Measurements from ENCODE around the gene F13A1. TPM values are rescaled to one million over a fixed set of nuclear protein-coding genes. Genes with fewer than 3 reads are reported as not detected.
A peak's percentile ranks its signal among the peaks of the same experiment; 100 is the strongest.
"Not testable (repeated sequence)": the region's sequence is repeated elsewhere in the genome, so short reads cannot be mapped to it uniquely, and the experiment has no call there.

F13A1 gene
- total and polyA plus RNA-seq, 3 experiments from 2014 or later, result 0.16 to 0.51 (median 0.42) TPM

- Histone ChIP-seq H3K9me3 (ENCODE audit: low read length) (no peaks in the 10 kb centered on the region), H3K27ac (ENCODE audit: low read depth, low read length) (no peak overlapping the region), H3K36me3 (ENCODE audit: insufficient read depth, low read length) (no peaks in the 10 kb centered on the region), H3K4me3 (ENCODE audit: low read length) (no peak overlapping the region), H3K4me1 (ENCODE audit: insufficient read depth, low read length) (no peaks in the 10 kb centered on the region), H3K27me3 (ENCODE audit: insufficient read depth, low read length, poor library complexity, severe bottlenecking) (no peaks in the 10 kb centered on the region)
- peaks cover 9 to 65% of the 10 kb centered on the region in 2 donors for H3K27me3 Mint-ChIP-seq
- H3K4me3 Mint-ChIP-seq, result no peak overlapping the region
- H3K9me3 Mint-ChIP-seq, result no peaks in the 10 kb centered on the region
- H3K4me1 Mint-ChIP-seq, result no peaks in the 10 kb centered on the region
- POLR2A ChIA-PET, result no interaction called here
- H3K36me3 Mint-ChIP-seq, result no peaks in the 10 kb centered on the region
- no peak overlapping the region for H3K27ac Mint-ChIP-seq
- DNase-seq, result no peak
- CTCF ChIA-PET, result no interaction called here
Observed at GRCh38 chr6:6314596-6314995, 5.9 kb downstream of the F13A1 start.

- Histone ChIP-seq H3K36me3 (ENCODE audit: insufficient read depth, low read length) (no peaks in the 10 kb centered on the region), H3K27me3 (ENCODE audit: insufficient read depth, low read length, poor library complexity, severe bottlenecking) (no peaks in the 10 kb centered on the region), H3K4me3 (ENCODE audit: low read length) (no peak overlapping the region), H3K4me1 (ENCODE audit: insufficient read depth, low read length) (no peaks in the 10 kb centered on the region), H3K9me3 (ENCODE audit: low read length) (no peaks in the 10 kb centered on the region), H3K27ac (ENCODE audit: low read depth, low read length) (no peak overlapping the region)
- Mint-ChIP-seq H3K4me3 (no peak overlapping the region), H3K36me3 (no peaks in the 10 kb centered on the region), H3K9me3 (no peaks in the 10 kb centered on the region), H3K4me1 (no peaks in the 10 kb centered on the region), H3K27ac (no peak overlapping the region), H3K27me3 (peaks cover 13 to 53% of the 10 kb centered on the region in 2 donors)
- POLR2A ChIA-PET, result no interaction called here
- CTCF ChIA-PET, result no interaction called here
- no peak for DNase-seq
Observed at GRCh38 chr6:6312901-6313441, 7.5 kb downstream of the F13A1 start.

GRCh38 chr6:6305575-6305974 is 14.9 kb downstream of the F13A1 start:
- ChIA-PET CTCF (no interaction called here), POLR2A (no interaction called here)
- no peak overlapping the region for H3K4me3 ChIP-seq (ENCODE audit: low read length)
- Mint-ChIP-seq H3K4me1 (no peaks in the 10 kb centered on the region), H3K4me3 (no peak overlapping the region), H3K36me3 (no peaks in the 10 kb centered on the region), H3K27me3 (peaks cover 15 to 37% of the 10 kb centered on the region in 2 donors), H3K27ac (no peak overlapping the region), H3K9me3 (peaks cover 0 to 2% (median 0%) of the 10 kb centered on the region in 5 donors)
- H3K27ac ChIP-seq (ENCODE audit: low read depth, low read length), result no peak overlapping the region
- DNase-seq, result no peak
- no peaks in the 10 kb centered on the region for H3K36me3 ChIP-seq (ENCODE audit: insufficient read depth, low read length)
- no peaks in the 10 kb centered on the region for H3K9me3 ChIP-seq (ENCODE audit: low read length)
- H3K4me1 ChIP-seq (ENCODE audit: insufficient read depth, low read length), result no peaks in the 10 kb centered on the region
- no peaks in the 10 kb centered on the region for H3K27me3 ChIP-seq (ENCODE audit: insufficient read depth, low read length, poor library complexity, severe bottlenecking)

- H3K9me3 Mint-ChIP-seq; H3K36me3 ChIP-seq (ENCODE audit: insufficient read depth, low read length); H3K4me1 Mint-ChIP-seq; H3K27me3 ChIP-seq (ENCODE audit: insufficient read depth, low read length, poor library complexity, severe bottlenecking); H3K4me3 Mint-ChIP-seq; POLR2A ChIA-PET; H3K4me1 ChIP-seq (ENCODE audit: insufficient read depth, low read length); H3K36me3 Mint-ChIP-seq; H3K9me3 ChIP-seq (ENCODE audit: low read length); H3K4me3 ChIP-seq (ENCODE audit: low read length); CTCF ChIA-PET; H3K27ac ChIP-seq (ENCODE audit: low read depth, low read length); DNase-seq: not testable (repeated sequence)
- peaks cover 5 to 25% of the 10 kb centered on the region in 2 donors for H3K27me3 Mint-ChIP-seq
- H3K27ac Mint-ChIP-seq, result peak overlapping the region in 1 of 8 donors; percentile 47
Observed at GRCh38 chr6:6300383-6300782, 20.1 kb downstream of the F13A1 start.

- Mint-ChIP-seq H3K4me3 (no peak overlapping the region), H3K36me3 (no peaks in the 10 kb centered on the region), H3K9me3 (no peaks in the 10 kb centered on the region), H3K4me1 (no peaks in the 10 kb centered on the region), H3K27ac (no peak overlapping the region), H3K27me3 (peaks cover 5 to 21% of the 10 kb centered on the region in 2 donors)
- H3K36me3 ChIP-seq (ENCODE audit: insufficient read depth, low read length), result no peaks in the 10 kb centered on the region
- H3K4me1 ChIP-seq (ENCODE audit: insufficient read depth, low read length), result no peaks in the 10 kb centered on the region
- no peaks in the 10 kb centered on the region for H3K27me3 ChIP-seq (ENCODE audit: insufficient read depth, low read length, poor library complexity, severe bottlenecking)
- DNase-seq, result no peak
- H3K27ac ChIP-seq (ENCODE audit: low read depth, low read length), result no peak overlapping the region
- no peaks in the 10 kb centered on the region for H3K9me3 ChIP-seq (ENCODE audit: low read length)
- CTCF ChIA-PET, result no interaction called here
- H3K4me3 ChIP-seq (ENCODE audit: low read length), result no peak overlapping the region
- POLR2A ChIA-PET, result no interaction called here
Observed at GRCh38 chr6:6293317-6293716, 27.1 kb downstream of the F13A1 start.

- POLR2A ChIA-PET, result no interaction called here
- Histone ChIP-seq H3K36me3 (ENCODE audit: insufficient read depth, low read length) (no peaks in the 10 kb centered on the region), H3K9me3 (ENCODE audit: low read length) (no peaks in the 10 kb centered on the region), H3K27me3 (ENCODE audit: insufficient read depth, low read length, poor library complexity, severe bottlenecking) (no peaks in the 10 kb centered on the region), H3K4me1 (ENCODE audit: insufficient read depth, low read length) (no peaks in the 10 kb centered on the region), H3K4me3 (ENCODE audit: low read length) (no peak overlapping the region), H3K27ac (ENCODE audit: low read depth, low read length) (no peak overlapping the region)
- Mint-ChIP-seq H3K9me3 (no peaks in the 10 kb centered on the region), H3K27ac (no peak overlapping the region), H3K4me1 (no peaks in the 10 kb centered on the region), H3K4me3 (no peak overlapping the region), H3K27me3 (peaks cover 7 to 23% of the 10 kb centered on the region in 2 donors), H3K36me3 (no peaks in the 10 kb centered on the region)
- no peak for DNase-seq
- CTCF ChIA-PET, result no interaction called here
Observed at GRCh38 chr6:6287415-6287814, 33.0 kb downstream of the F13A1 start.

GRCh38 chr6:6285679-6286078 is 34.8 kb downstream of the F13A1 start:
- Histone ChIP-seq H3K4me3 (ENCODE audit: low read length) (no peak overlapping the region), H3K9me3 (ENCODE audit: low read length) (no peaks in the 10 kb centered on the region), H3K27me3 (ENCODE audit: insufficient read depth, low read length, poor library complexity, severe bottlenecking) (no peaks in the 10 kb centered on the region), H3K36me3 (ENCODE audit: insufficient read depth, low read length) (no peaks in the 10 kb centered on the region), H3K27ac (ENCODE audit: low read depth, low read length) (no peak overlapping the region), H3K4me1 (ENCODE audit: insufficient read depth, low read length) (no peaks in the 10 kb centered on the region)
- DNase-seq, result no peak
- Mint-ChIP-seq H3K36me3 (no peaks in the 10 kb centered on the region), H3K27me3 (peaks cover 3 to 8% of the 10 kb centered on the region in 2 donors), H3K4me1 (no peaks in the 10 kb centered on the region), H3K4me3 (no peak overlapping the region), H3K27ac (no peak overlapping the region), H3K9me3 (no peaks in the 10 kb centered on the region)
- ChIA-PET POLR2A (no interaction called here), CTCF (no interaction called here)

GRCh38 chr6:6284221-6284966 is 36.1 kb downstream of the F13A1 start:
- CTCF ChIA-PET, result no interaction called here
- DNase-seq, result no peak
- H3K9me3 Mint-ChIP-seq, result no peaks in the 10 kb centered on the region
- no peaks in the 10 kb centered on the region for H3K36me3 Mint-ChIP-seq
- no peaks in the 10 kb centered on the region for H3K9me3 ChIP-seq (ENCODE audit: low read length)
- peaks cover 3 to 8% of the 10 kb centered on the region in 2 donors for H3K27me3 Mint-ChIP-seq
- POLR2A ChIA-PET, result no interaction called here
- H3K4me3 ChIP-seq (ENCODE audit: low read length), result no peak overlapping the region
- H3K27ac Mint-ChIP-seq, result no peak overlapping the region
- no peak overlapping the region for H3K4me3 Mint-ChIP-seq
- H3K4me1 ChIP-seq (ENCODE audit: insufficient read depth, low read length), result no peaks in the 10 kb centered on the region
- H3K27me3 ChIP-seq (ENCODE audit: insufficient read depth, low read length, poor library complexity, severe bottlenecking), result no peaks in the 10 kb centered on the region
- H3K4me1 Mint-ChIP-seq, result no peaks in the 10 kb centered on the region
- H3K27ac ChIP-seq (ENCODE audit: low read depth, low read length), result no peak overlapping the region
- no peaks in the 10 kb centered on the region for H3K36me3 ChIP-seq (ENCODE audit: insufficient read depth, low read length)
